Thymus (tissue), 11 donors: ENCODE results near the gene GPATCH8. TPM values are rescaled to one million over a fixed set of nuclear protein-coding genes. Genes with fewer than 3 reads are reported as not detected.

Source experiments
- DNase-seq, 9 donors: peaks; one replicate each; pipeline ENCODE4 v3.0.0-alpha.2; 2013; ENCODE audit warnings: low spot score in 9 of 9, low read depth in 6 of 9, missing footprints in 1 of 9
- H3K27ac ChIP-seq, 2 donors: one replicate each; pipeline ENCODE4 v1.5.1; 2013; ENCODE audit warnings: control low read depth in 1 of 2, low read depth in 1 of 2, low read length in 1 of 2, mild to moderate bottlenecking in 1 of 2, moderate library complexity in 1 of 2
- H3K27me3 ChIP-seq, 2 donors: one replicate each; pipeline ENCODE4 v1.5.1; 2013; ENCODE audit warnings: low read length in 1 of 2; ENCODE audit not compliant: control insufficient read depth in 2 of 2, insufficient read depth in 1 of 2
- H3K36me3 ChIP-seq, 2 donors: one replicate each; pipeline ENCODE4 v1.5.1; 2013; ENCODE audit warnings: low read length in 1 of 2, mild to moderate bottlenecking in 1 of 2, moderate library complexity in 1 of 2; ENCODE audit not compliant: control insufficient read depth in 2 of 2, insufficient read depth in 2 of 2
- H3K4me1 ChIP-seq, 2 donors: one replicate each; pipeline ENCODE4 v1.5.1; 2013; ENCODE audit warnings: low read length in 2 of 2; ENCODE audit not compliant: control insufficient read depth in 2 of 2, insufficient read depth in 2 of 2
- H3K4me3 ChIP-seq, 2 donors: one replicate each; pipeline ENCODE4 v1.5.1; 2013; ENCODE audit warnings: low read length in 2 of 2, control low read depth in 1 of 2, mild to moderate bottlenecking in 1 of 2
- H3K9me3 ChIP-seq, 2 donors: one replicate each; pipeline ENCODE4 v1.5.1; 2013; ENCODE audit warnings: low read length in 1 of 2, mild to moderate bottlenecking in 1 of 2; ENCODE audit not compliant: control insufficient read depth in 2 of 2, insufficient read depth in 1 of 2
- WGBS: extraction: QIAGEN DNeasy Blood & Tissue Kit; methylation state at CpG from one replicate; pipeline ENCODE4 v1.1.7; 2013; 5-methylcytosine and 5-hydroxymethylcytosine counted together
- polyA plus RNA-seq: library from polyadenylated mRNA; stranded (reverse); fragments of 200-250 nt; gene quantifications from one replicate; pipeline ENCODE4 v1.2.3, GENCODE V29; 2013
- total RNA-seq: library from RNA; stranded (reverse); fragments of 120-200 nt; gene quantifications from one replicate; pipeline ENCODE4 v1.2.4, GENCODE V29; 2013
- donor health status: healthy.

GPATCH8 gene
- total and polyA plus RNA-seq, 2 donors: 11.1 to 12.7 TPM

DNA sequence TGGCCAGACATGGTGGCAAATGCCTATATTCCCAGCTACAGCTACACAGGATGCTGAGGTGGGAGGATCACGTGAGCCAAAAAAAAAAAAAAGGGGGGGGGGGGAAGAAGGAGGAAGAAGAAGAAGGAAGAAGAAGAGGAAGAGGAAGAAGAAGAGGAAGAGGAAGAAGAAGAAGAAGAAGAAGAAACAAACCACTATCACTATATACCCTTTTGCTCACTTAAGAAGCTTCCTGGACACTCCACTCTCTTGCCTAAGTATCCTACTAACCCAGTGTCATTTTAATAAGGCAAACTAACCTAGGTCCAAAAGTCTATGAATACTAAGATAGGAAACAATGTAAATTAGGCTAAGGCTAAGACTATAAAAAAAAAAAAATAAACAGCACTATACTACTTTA is 54.8 kb downstream of the GPATCH8 start:
- Histone ChIP-seq H3K27ac (no peak overlapping the region), H3K36me3 (peaks cover 2% of the 10 kb centered on the region in 2 donors), H3K9me3 (no peaks in the 10 kb centered on the region), H3K4me1 (no peaks in the 10 kb centered on the region), H3K27me3 (no peaks in the 10 kb centered on the region), H3K4me3 (no peak overlapping the region)
- WGBS: 91% methylated on average over 1 of the region's 1 CpG
- DNase-seq: no peak

DNA sequence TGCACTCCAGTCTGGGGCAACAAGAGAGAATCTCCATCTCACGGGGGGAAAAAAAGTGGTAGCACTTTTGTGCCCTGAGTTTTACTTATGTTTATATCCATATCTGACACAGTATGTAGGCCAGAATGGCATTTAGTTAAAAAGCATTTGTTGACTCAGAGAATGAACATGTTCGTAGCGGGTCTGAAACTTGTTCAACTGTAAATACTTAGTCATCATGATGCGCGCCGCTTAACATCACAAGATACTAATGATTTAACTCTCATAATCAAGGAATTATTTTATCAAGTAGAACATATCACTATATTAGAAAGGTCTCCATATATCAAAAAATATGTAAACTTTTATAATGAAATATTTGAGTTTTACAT is 58.5 kb downstream of the GPATCH8 start:
- Histone ChIP-seq H3K27ac (no peak overlapping the region), H3K9me3 (no peaks in the 10 kb centered on the region), H3K36me3 (no peaks in the 10 kb centered on the region), H3K27me3 (no peaks in the 10 kb centered on the region), H3K4me1 (no peaks in the 10 kb centered on the region), H3K4me3 (no peak overlapping the region)
- DNase-seq: no peak
- 99% methylated on average over 6 of the region's 6 CpGs for whole genome bisulfite sequencing

DNA sequence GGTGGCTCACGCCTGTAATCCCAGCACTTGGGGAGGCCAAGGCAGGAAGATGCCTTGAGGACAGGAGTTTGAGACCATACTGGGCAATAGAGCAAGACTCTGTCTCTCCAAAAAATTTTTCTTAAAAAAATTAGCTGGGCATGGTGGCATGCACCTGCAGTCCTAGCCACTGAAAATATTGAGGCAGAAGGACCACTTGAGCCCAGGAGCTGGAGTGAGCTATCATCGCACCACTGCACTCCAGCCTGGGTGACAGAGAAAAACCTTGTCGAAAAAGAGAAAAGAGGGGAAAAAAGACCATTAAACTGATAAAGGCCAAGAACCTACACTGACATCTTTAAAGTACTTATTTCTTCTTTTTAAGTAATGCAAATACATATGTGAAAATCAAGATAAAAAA is 60.4 kb downstream of the GPATCH8 start:
- Histone ChIP-seq H3K9me3 (no peaks in the 10 kb centered on the region), H3K4me1 (no peaks in the 10 kb centered on the region), H3K27me3 (no peaks in the 10 kb centered on the region), H3K27ac (no peak overlapping the region), H3K4me3 (no peak overlapping the region), H3K36me3 (no peaks in the 10 kb centered on the region)
- 99% methylated on average over 3 of the region's 3 CpGs for WGBS
- DNase-seq: no peak

DNA sequence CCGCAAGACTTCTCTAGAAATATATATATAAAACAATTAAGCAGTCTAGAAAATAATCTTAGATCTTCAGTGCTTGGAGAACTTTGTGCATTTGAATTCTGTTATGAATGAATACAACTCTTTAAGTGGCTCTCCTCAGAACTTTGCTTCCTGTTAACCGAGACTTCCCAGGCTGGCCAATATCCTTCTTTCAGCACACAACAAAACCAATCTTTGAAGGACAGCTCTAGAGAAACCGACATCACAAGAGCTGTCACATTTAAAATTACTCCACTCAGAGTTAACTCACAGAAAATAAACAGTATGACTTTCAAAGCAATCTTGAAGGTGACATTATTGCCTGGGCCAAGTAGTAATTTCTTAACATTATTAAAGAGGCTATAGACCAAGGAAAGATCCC is 64.0 kb downstream of the GPATCH8 start:
- H3K27ac ChIP-seq: no peak overlapping the region
- peaks cover 15 to 20% of the 10 kb centered on the region in 2 donors for H3K36me3 ChIP-seq
- no peaks in the 10 kb centered on the region for H3K4me1 ChIP-seq
- no peaks in the 10 kb centered on the region for H3K9me3 ChIP-seq
- H3K27me3 ChIP-seq: no peaks in the 10 kb centered on the region
- no peak overlapping the region for H3K4me3 ChIP-seq
- no peak for DNase-seq
- 73% methylated on average over 3 of the region's 3 CpGs for WGBS

DNA sequence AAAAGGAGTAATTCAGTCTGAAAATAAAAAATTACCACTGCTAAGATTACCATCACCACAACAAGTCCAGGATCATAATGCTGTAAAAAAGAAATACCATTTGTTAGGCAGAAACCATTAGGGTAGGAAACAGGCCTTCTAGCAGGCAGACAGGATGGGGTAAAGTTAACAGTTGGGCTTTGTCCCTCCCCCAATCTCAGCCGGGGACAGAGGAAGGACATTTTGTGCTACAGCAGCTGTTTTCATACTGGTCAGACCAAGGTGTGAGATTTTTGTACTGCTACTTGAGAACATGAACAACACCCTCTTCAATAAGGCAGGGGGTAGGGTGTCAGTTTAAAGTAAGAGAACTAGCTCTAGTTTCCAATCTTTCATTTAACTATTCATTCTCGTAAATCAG is 64.6 kb downstream of the GPATCH8 start:
- Histone ChIP-seq H3K27me3 (no peaks in the 10 kb centered on the region), H3K9me3 (no peaks in the 10 kb centered on the region), H3K4me3 (no peak overlapping the region), H3K27ac (no peak overlapping the region), H3K36me3 (peaks cover 18 to 24% of the 10 kb centered on the region in 2 donors), H3K4me1 (no peaks in the 10 kb centered on the region)
- WGBS: 58% methylated on average over 2 of the region's 2 CpGs
- no peak for DNase-seq

DNA sequence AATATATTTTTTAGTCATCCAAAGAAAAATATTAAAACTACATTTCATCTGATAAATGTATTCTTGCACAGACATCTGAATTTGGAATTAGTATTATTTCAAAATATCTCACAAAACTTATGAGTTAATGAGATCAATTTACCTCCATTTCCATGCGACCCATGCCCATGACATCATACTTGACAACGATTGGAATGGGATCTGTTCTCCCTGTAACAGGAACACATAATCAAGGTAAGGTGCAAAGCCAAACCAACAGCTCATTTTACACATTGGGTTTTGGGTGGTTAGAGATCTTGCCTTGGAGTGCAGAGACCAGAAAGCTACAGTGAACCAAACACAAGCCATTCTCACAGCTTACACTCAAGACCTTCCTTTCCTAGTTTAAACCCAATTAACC is 66.9 kb downstream of the GPATCH8 start:
- H3K27me3 ChIP-seq: no peaks in the 10 kb centered on the region
- no peaks in the 10 kb centered on the region for H3K9me3 ChIP-seq
- DNase-seq: no peak
- WGBS: 96% methylated on average over 2 of the region's 2 CpGs
- no peaks in the 10 kb centered on the region for H3K4me1 ChIP-seq
- H3K36me3 ChIP-seq: peaks cover 33 to 46% of the 10 kb centered on the region in 2 donors
- no peak overlapping the region for H3K27ac ChIP-seq
- no peak overlapping the region for H3K4me3 ChIP-seq

DNA sequence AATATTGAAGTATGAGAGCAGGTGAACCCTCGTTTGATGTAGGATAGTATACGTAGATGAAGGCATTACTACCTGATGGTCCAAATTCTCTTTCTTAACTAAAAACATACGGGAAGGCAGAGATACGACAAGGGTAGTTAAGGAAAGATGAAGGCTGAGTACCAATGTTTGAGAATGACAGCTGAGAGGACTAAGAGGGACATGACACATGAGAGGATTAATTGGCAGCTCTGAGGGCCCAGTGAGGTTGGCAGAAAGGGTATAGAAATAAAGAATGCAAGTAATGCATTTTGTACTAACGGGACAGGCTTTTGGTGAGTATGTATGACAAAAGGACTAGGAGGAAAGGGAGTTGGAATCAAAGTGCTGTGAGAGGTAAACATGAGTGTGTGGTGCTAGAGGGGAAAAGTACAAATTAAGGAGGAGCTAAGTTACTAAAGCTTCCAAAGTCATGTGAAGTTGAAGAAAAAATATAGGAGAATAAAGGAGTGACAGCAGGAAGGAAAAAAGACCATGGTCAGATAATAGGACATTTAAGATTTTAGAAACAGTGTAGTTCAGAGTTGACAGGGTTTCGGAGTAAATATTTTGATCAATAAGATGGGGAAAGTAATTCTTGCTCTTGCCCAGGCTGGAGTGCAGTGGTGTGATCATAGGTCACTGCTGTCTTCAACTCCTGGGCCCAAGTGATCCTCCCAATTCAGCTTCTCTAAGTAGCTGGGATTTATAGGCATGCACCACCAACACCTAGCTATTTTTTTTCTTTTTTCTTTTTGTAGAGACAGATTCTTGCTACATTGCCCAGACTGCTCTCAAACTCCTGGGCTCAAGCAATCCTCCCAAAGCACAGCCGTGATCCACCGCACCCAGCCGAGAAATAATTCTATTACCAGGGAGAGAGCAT is 70.7 kb downstream of the GPATCH8 start:
- Histone ChIP-seq H3K4me1 (no peaks in the 10 kb centered on the region), H3K27ac (no peak overlapping the region), H3K9me3 (no peaks in the 10 kb centered on the region), H3K27me3 (no peaks in the 10 kb centered on the region), H3K4me3 (no peak overlapping the region), H3K36me3 (peaks cover 39 to 50% of the 10 kb centered on the region in 2 donors)
- no peak for DNase-seq
- WGBS: 98% methylated on average over 9 of the region's 9 CpGs

DNA sequence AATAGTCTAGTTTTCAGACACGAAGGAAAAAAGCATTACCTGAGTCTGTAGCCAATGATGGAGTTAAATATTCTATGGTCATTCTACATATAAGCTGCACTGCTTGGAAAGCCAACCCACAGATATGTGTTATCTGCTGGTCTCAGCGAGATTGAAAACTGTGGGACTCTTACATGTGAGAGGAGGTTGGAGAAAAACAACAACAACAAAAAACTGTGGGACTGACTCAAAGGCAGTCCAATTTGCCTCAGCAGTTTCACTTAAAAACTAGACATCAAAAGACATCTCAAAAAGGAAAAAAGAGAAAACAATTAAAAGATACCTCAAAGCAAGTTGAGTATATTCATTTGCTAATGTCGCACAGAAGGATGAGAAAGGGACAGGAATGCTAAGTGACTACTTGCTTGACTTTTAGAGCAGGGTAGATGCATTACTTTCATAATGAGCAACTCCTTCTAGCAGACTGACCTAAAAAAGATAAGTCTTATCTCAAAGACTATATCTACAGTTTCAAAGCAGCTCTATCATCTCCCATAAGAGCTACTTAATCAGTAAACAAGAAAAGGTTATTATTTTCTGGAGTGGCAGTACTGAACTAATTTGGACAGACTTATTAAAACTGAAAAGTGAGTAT is 78.3 kb downstream of the GPATCH8 start:
- Histone ChIP-seq H3K4me3 (no peak overlapping the region), H3K4me1 (no peaks in the 10 kb centered on the region), H3K27me3 (no peaks in the 10 kb centered on the region), H3K36me3 (peaks cover 26 to 46% of the 10 kb centered on the region in 2 donors), H3K27ac (no peak overlapping the region), H3K9me3 (no peaks in the 10 kb centered on the region)
- 97% methylated on average over 3 of the region's 3 CpGs for WGBS
- DNase-seq: no peak

DNA sequence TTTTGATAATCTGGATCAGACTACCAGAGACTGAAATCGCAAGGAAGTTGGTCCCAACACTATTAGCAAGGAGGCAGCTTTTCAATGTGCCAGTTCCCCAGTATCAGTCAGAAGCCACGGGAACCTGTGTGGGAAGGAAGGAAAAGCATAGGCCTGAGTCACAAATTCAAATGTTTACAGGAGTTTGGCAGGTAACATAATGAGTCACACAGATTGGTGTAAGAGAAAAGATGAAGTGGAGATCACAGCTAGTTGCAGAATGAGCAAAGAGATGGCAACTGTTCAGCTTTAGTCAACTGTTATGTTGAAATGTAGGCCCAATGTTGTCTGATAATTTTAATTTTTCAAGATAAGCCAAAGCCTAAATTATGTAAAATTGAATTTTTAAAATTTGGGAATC is 85.7 kb downstream of the GPATCH8 start:
- peaks cover 33 to 47% of the 10 kb centered on the region in 2 donors for H3K36me3 ChIP-seq
- WGBS: 94% methylated on average over 2 of the region's 2 CpGs

More for the DNA sequence above, 85.7 kb downstream of the GPATCH8 start:
- H3K4me3 ChIP-seq: no peak overlapping the region
- no peak overlapping the region for H3K27ac ChIP-seq
- no peaks in the 10 kb centered on the region for H3K4me1 ChIP-seq
- no peaks in the 10 kb centered on the region for H3K27me3 ChIP-seq
- DNase-seq: peak in 1 of 9 donors; percentile 12
- no peaks in the 10 kb centered on the region for H3K9me3 ChIP-seq
